ENCODE measurements around the gene HSPB8.

HSPB8 gene

GRCh38 chr12:119171291-119171690, 7.4 kb upstream of the HSPB8 start:
- no peak for DNase-seq (ENCODE audit: low read depth in 2 of 2)

GRCh38 chr12:119171691-119172425, 6.9 kb upstream of the HSPB8 start:
- DNase-seq (ENCODE audit: low read depth in 2 of 2), result no peak

- DNase-seq (ENCODE audit: low read depth in 2 of 2), result no peak
These were observed 3.6 kb upstream of the HSPB8 start for GRCh38 chr12:119175081-119175480.

- DNase-seq (ENCODE audit: low read depth in 2 of 2), result no peak
These were observed 2.3 kb upstream of the HSPB8 start for GRCh38 chr12:119176267-119177055.

- no peak for DNase-seq (ENCODE audit: low read depth in 2 of 2)
These were observed 1.7 kb upstream of the HSPB8 start for GRCh38 chr12:119177056-119177325.

DNA sequence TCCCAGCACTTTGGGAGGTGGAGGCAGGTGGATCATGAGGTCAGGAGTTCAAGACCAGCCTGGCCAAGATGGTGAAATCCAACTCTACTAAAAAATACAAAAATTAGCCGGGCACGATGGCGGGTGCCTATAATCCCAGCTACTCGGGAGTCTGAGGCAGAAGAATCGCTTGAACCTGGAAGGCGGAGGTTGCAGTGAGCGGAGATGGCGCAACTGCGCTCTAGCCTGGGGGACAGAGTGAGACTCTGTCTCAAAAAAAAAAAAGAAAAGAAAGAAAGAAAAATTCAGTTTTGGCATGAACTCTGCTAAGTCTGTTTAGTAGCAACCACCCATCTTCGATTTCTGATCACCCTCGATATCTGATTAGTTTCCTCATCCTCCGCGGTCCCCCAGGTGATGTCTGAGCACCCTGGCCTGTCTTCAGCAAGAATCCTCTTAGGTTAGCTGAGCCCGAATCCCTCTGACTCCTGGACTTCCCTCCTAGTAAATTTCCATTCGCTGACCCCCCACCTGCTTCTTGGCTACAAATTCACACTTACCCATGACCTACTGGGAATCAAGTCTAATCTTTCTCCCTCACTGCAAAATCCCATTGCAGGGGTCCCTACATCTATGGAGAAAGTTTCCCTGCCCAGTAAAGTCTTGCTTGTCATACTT, 879 bp upstream of the HSPB8 start:
- no peak for DNase-seq (ENCODE audit: low read depth in 2 of 2)

GRCh38 chr12:119179335-119180021, 747 bp downstream of the HSPB8 start:
- no peak for DNase-seq (ENCODE audit: low read depth in 2 of 2)

GRCh38 chr12:119180380-119181040, 1.8 kb downstream of the HSPB8 start:
- DNase-seq (ENCODE audit: low read depth in 2 of 2), result no peak

DNA sequence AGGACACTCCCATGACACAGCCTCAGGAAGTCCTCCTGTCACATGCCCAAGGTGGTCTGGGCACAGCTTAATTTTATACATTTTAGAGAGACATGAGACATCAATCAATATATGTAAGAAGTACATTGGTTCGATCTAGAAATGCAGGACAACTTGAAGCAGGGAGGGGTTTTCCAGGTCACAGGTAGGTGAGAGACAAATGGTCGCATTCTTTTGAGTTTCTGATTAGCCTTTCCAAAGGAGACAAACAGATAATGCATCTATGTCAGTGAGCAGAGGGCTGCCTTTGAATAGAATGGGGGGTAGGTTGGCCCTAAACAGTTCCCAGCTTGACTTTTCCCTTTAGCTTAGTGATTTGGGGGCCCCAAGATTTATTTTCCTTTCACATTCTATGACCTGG, 2.5 kb downstream of the HSPB8 start:
- no peak for DNase-seq (ENCODE audit: low read depth in 2 of 2)

- no peak for DNase-seq (ENCODE audit: low read depth in 2 of 2)
These were observed 3.2 kb downstream of the HSPB8 start for GRCh38 chr12:119181944-119182343.

GRCh38 chr12:119182701-119183493, 4.2 kb downstream of the HSPB8 start:
- no peak for DNase-seq (ENCODE audit: low read depth in 2 of 2)

DNA sequence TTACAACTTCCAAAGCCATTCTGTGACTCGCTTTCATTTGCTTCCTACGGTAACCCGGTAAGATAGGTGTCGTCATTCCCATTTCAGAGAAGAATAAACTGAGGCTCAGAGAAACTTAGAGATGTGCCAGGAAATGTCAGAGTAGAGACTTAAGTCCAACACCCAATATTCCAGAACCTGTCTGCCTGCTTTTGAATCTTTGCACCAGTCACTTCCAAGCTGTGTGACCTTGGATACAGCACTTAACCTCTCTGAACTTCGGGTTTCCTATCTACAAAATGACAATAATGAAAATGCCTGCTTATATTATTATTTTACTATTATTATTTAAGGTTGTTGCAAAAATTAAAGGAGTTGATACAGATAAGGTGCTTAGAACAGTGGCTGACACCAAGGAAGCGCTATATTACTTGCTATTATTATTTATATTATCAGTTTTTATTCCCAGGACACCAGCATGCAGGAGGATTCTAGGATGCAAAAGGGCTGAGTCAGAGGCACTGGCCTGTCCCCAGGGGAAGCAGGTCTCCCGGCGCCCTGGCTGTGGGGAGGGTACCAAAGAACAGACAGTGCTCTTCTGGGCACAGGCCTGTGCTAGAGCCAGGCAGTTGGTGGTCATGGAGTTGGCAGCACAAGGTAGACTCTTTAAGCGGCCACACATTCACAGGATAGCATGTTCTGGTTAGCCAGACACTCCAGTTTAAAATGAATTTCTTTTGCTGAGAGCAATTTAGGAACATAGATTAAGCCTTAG, 5.4 kb downstream of the HSPB8 start:
- no peak for DNase-seq (ENCODE audit: low read depth in 2 of 2)

GRCh38 chr12:119195256-119195655, 16.5 kb downstream of the HSPB8 start:
- DNase-seq (ENCODE audit: low read depth in 2 of 2), result no peak

GRCh38 chr12:119198440-119198839, 19.7 kb downstream of the HSPB8 start:
- DNase-seq (ENCODE audit: low read depth in 2 of 2), result no peak

DNA sequence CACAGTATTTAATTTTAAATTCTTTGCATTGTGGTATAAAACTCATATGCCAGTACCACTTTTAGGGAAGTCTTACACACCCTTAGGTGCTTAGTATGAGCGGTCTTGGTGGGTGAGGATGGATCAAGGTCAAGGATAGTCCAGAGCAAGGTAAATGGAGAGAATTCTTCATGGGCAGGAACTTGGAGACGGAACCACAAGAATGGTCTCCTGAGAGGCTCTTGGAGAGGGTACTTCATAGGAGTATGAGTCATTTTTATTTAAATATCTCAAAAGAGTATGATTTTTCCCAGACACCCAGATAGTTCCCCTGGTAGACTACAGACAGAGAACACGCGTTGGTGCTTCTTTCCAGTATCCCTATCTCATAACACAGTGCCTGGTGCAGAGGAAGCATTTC, 21.9 kb downstream of the HSPB8 start:
- DNase-seq (ENCODE audit: low read depth in 2 of 2), result no peak

GRCh38 chr12:119201789-119202543, 23.2 kb downstream of the HSPB8 start:
- no peak for DNase-seq (ENCODE audit: low read depth in 2 of 2)

- no peak for DNase-seq (ENCODE audit: low read depth in 2 of 2)
These were observed 23.8 kb downstream of the HSPB8 start for GRCh38 chr12:119202544-119202943.

- DNase-seq (ENCODE audit: low read depth in 2 of 2), result no peak
These were observed 25.4 kb downstream of the HSPB8 start for GRCh38 chr12:119204131-119204530.

GRCh38 chr12:119204671-119205285, 26.0 kb downstream of the HSPB8 start:
- no peak for DNase-seq (ENCODE audit: low read depth in 2 of 2)

All from stimulated activated CD4-positive, alpha-beta T cell treated with anti-CD3 and anti-CD28 coated beads, Interleukin-15, amount 100 ng/mL, for 48 hours (primary cell).